ENCODE measurements around the gene OOSP4B.

GRCh38 chr11:59973097-59973496 lies 43.9 kb upstream of the OOSP4B start:
- TF ChIP-seq MAX (IDR thresholded peaks at IDR 0.05) (no peak), POLR2A (IDR thresholded peaks at IDR 0.05; ENCODE audit: low read length) (no peak), CTCF (IDR thresholded peaks at IDR 0.05) (no peak), CHD4 (IDR thresholded peaks at IDR 0.05; ENCODE audit: borderline replicate concordance) (no peak), RAD21 (conservative IDR thresholded peaks at IDR 0.05 in 1 of 2, IDR thresholded peaks at IDR 0.05 in 1 of 2) (no peak), USF2 (IDR thresholded peaks at IDR 0.05) (no peak), RFX5 (IDR thresholded peaks at IDR 0.05) (no peak), EP300 (IDR thresholded peaks at IDR 0.05) (no peak), REST (IDR thresholded peaks at IDR 0.05) (no peak), HOXB13 (CRISPR knock-in tag; IDR thresholded peaks at IDR 0.05; ENCODE audit: low read depth) (no peak), NPAS2 (CRISPR knock-in tag; IDR thresholded peaks at IDR 0.05; ENCODE audit: borderline replicate concordance) (no peak), CEBPB (IDR thresholded peaks at IDR 0.05) (no peak), POLR2AphosphoS2 (conservative IDR thresholded peaks at IDR 0.05; ENCODE audit: low read length) (no peak), CHD2 (IDR thresholded peaks at IDR 0.05; ENCODE audit: low read length, partially characterized antibody) (no peak)
